WI38 (cell line): ENCODE measurements around the gene EPN2.
"Not testable (repeated sequence)": the region's sequence is repeated elsewhere in the genome, so short reads cannot be mapped to it uniquely, and the experiment has no call there.

ENCODE experiments used
- H3K4me3 ChIP-seq: 2 replicates; pipeline ENCODE4 v1.5.1; 2011; ENCODE audit warnings: low read depth, mild to moderate bottlenecking, control low read depth, low read length
- CTCF ChIP-seq: IDR thresholded peaks from 2 replicates; pipeline ENCODE4 v1.5.1; 2012; ENCODE audit warnings: low read depth, mild to moderate bottlenecking, control low read depth, low read length

Gene EPN2

DNA sequence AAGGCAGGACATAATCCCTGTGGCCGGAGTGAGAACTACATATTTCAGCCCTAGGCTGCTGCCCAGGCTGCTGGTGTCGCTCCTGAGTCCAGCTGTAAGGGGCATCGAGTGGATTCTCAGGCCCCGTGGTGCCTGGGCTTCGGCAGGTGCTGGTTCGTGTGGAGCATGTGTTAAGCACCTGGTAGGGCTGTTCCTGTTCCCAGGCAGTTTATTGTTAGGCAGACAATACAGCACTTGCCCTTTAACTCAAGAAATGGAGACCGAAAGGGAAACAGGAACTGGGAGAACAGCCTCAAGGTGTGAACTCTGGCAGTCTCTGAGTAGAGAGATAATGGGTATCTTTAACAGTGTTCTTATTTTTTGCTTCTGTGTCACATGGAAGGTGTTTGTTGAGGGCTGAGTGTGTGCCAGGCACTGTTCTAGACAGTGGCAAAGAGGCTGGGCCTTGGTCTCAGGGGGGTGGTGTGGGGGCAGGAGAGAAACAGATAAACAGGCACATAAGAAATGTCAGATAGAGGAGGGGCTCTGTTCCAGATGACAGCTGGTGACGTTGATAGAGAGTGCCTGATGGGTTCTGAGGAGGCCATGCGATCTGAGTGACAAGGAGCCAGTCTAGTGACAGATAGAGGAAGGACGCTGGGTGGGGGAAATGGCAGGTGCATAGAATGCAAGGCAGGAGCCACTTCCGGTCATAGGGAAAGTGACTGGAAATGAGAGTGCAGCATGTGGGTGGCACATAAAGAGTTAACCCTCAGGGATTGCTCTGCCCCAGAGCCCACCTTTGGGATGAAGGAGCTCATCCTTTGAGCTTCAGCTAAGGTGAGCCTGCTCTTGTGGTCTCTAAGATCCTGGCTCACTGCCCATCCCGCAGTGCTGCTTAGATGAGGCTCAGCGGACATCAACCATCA lies 33.8 kb downstream of the EPN2 start:
- no peak overlapping the region for H3K4me3 ChIP-seq
- no peak for TF ChIP-seq CTCF

- H3K4me3 ChIP-seq = no peak overlapping the region
- no peak for TF ChIP-seq CTCF
Measured at GRCh38 chr17:19271780-19272357, 34.7 kb downstream of the EPN2 start.

GRCh38 chr17:19273731-19274130 lies 36.6 kb downstream of the EPN2 start:
- H3K4me3 ChIP-seq = no peak overlapping the region
- no peak for TF ChIP-seq CTCF

DNA sequence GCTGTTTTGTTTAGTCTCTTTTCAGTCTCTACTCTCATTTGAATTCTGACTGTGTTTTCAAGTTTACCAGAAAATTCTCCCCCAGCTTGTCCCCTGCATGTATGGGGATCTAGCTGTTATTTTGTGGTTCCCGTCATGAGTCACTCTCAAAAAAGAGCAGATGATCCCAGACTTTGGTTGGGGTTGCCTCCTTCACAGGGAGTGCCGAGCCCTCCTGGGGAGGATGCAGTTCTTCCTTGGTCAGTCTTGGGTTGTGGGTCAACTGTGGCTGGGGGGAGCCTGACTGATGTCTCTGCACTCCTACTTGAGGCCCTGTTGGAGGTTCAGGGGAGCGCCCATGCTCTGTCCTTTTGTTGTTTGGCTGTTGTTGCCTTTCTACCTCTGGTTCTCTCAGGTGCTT lies 37.7 kb downstream of the EPN2 start:
- TF ChIP-seq CTCF = no peak
- H3K4me3 ChIP-seq = no peak overlapping the region

- no peak for TF ChIP-seq CTCF
- no peak overlapping the region for H3K4me3 ChIP-seq
Measured at GRCh38 chr17:19275457-19276127, 38.4 kb downstream of the EPN2 start.

DNA sequence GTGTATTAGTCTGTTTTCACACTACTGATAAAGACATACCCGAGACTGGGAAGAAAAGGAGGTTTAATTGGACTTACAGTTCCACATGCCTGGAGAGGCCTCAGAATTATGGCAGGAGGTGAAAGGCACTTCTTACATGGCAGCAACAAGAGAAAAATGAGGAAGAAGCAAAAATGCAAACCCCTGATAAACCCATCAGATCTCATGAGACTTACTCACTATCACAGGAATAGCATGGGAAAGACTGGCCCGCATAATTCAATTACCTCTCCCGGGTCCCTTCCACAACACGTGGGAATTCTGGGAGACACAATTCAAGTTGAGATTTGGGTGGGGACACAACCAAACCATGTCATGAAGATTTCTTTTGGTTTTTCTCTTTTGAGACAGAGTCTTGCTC lies 41.1 kb downstream of the EPN2 start:
- H3K4me3 ChIP-seq = not testable (repeated sequence)

- TF ChIP-seq CTCF = no peak
- no peak overlapping the region for H3K4me3 ChIP-seq
Measured at GRCh38 chr17:19278729-19279128, 41.6 kb downstream of the EPN2 start.
